Measurements from ENCODE around the gene AMZ1. TPM values are rescaled to one million over a fixed set of nuclear protein-coding genes. Genes with fewer than 3 reads are reported as not detected.

The AMZ1 gene
- total and polyA plus RNA-seq, 4 donors, result 0.83 to 4.8 (median 3.2) TPM

GRCh38 chr7:2700141-2700850, 12.3 kb downstream of the AMZ1 start:
- Histone ChIP-seq H3K27ac (ENCODE audit: low read depth, low read length) (no peak overlapping the region), H3K4me1 (ENCODE audit: control insufficient read depth, insufficient read depth, low read length) (peaks cover 26% of the 10 kb centered on the region), H3K4me3 (ENCODE audit: low read depth, low read length) (no peak overlapping the region), H3K9me3 (ENCODE audit: control insufficient read depth, insufficient read depth, low read length) (no peaks in the 10 kb centered on the region), H3K36me3 (ENCODE audit: control insufficient read depth, insufficient read depth, low read length) (peaks cover 21% of the 10 kb centered on the region), H3K27me3 (ENCODE audit: control insufficient read depth, insufficient read depth, low read length) (no peaks in the 10 kb centered on the region)
- no peak for DNase-seq (ENCODE audit: low read depth in 4 of 6, low spot score in 6 of 6)
- WGBS (ENCODE audit: insufficient coverage), result 90% methylated on average over 38 of the region's 40 CpGs

- Histone ChIP-seq H3K4me3 (ENCODE audit: low read depth, low read length) (no peak overlapping the region), H3K36me3 (ENCODE audit: control insufficient read depth, insufficient read depth, low read length) (peaks cover 27% of the 10 kb centered on the region), H3K9me3 (ENCODE audit: control insufficient read depth, insufficient read depth, low read length) (no peaks in the 10 kb centered on the region), H3K27ac (ENCODE audit: low read depth, low read length) (no peak overlapping the region), H3K4me1 (ENCODE audit: control insufficient read depth, insufficient read depth, low read length) (peaks cover 26% of the 10 kb centered on the region), H3K27me3 (ENCODE audit: control insufficient read depth, insufficient read depth, low read length) (no peaks in the 10 kb centered on the region)
- 78% methylated on average over 17 of the region's 17 CpGs for WGBS (ENCODE audit: insufficient coverage)
- no peak for DNase-seq (ENCODE audit: low read depth in 4 of 6, low spot score in 6 of 6)
Observed at GRCh38 chr7:2701424-2701823, 13.4 kb downstream of the AMZ1 start.

- H3K4me1 ChIP-seq (ENCODE audit: control insufficient read depth, insufficient read depth, low read length), result peaks cover 26% of the 10 kb centered on the region
- no peak for DNase-seq (ENCODE audit: low read depth in 4 of 6, low spot score in 6 of 6)
- H3K4me3 ChIP-seq (ENCODE audit: low read depth, low read length), result no peak overlapping the region
- H3K27me3 ChIP-seq (ENCODE audit: control insufficient read depth, insufficient read depth, low read length), result no peaks in the 10 kb centered on the region
- WGBS (ENCODE audit: insufficient coverage), result 57% methylated on average over 12 of the region's 12 CpGs
- H3K9me3 ChIP-seq (ENCODE audit: control insufficient read depth, insufficient read depth, low read length), result no peaks in the 10 kb centered on the region
- H3K36me3 ChIP-seq (ENCODE audit: control insufficient read depth, insufficient read depth, low read length), result peaks cover 28% of the 10 kb centered on the region
- H3K27ac ChIP-seq (ENCODE audit: low read depth, low read length), result no peak overlapping the region
Observed at GRCh38 chr7:2701832-2702593, 14.0 kb downstream of the AMZ1 start.

GRCh38 chr7:2702594-2702957, 14.6 kb downstream of the AMZ1 start:
- H3K27ac ChIP-seq (ENCODE audit: low read depth, low read length), result no peak overlapping the region
- H3K9me3 ChIP-seq (ENCODE audit: control insufficient read depth, insufficient read depth, low read length), result no peaks in the 10 kb centered on the region

GRCh38 chr7:2705371-2706096, 17.5 kb downstream of the AMZ1 start:
- 87% methylated on average over 12 of the region's 14 CpGs for WGBS (ENCODE audit: insufficient coverage)
- H3K27ac ChIP-seq (ENCODE audit: low read depth, low read length), result no peak overlapping the region

More at GRCh38 chr7:2702594-2702957, 14.6 kb downstream of the AMZ1 start:
- H3K4me1 ChIP-seq (ENCODE audit: control insufficient read depth, insufficient read depth, low read length), result peaks cover 26% of the 10 kb centered on the region
- no peak for DNase-seq (ENCODE audit: low read depth in 4 of 6, low spot score in 6 of 6)
- H3K36me3 ChIP-seq (ENCODE audit: control insufficient read depth, insufficient read depth, low read length), result peaks cover 28% of the 10 kb centered on the region
- 68% methylated on average over 18 of the region's 22 CpGs for WGBS (ENCODE audit: insufficient coverage)
- no peaks in the 10 kb centered on the region for H3K27me3 ChIP-seq (ENCODE audit: control insufficient read depth, insufficient read depth, low read length)
- no peak overlapping the region for H3K4me3 ChIP-seq (ENCODE audit: low read depth, low read length)

GRCh38 chr7:2706685-2707126, 18.7 kb downstream of the AMZ1 start:
- no peak for DNase-seq (ENCODE audit: low read depth in 4 of 6, low spot score in 6 of 6)
- 42% methylated on average over 2 of the region's 6 CpGs for WGBS (ENCODE audit: insufficient coverage)
- no peaks in the 10 kb centered on the region for H3K27me3 ChIP-seq (ENCODE audit: control insufficient read depth, insufficient read depth, low read length)
- H3K4me1 ChIP-seq (ENCODE audit: control insufficient read depth, insufficient read depth, low read length), result peaks cover 26% of the 10 kb centered on the region
- no peak overlapping the region for H3K4me3 ChIP-seq (ENCODE audit: low read depth, low read length)
- no peaks in the 10 kb centered on the region for H3K9me3 ChIP-seq (ENCODE audit: control insufficient read depth, insufficient read depth, low read length)
- peaks cover 48% of the 10 kb centered on the region for H3K36me3 ChIP-seq (ENCODE audit: control insufficient read depth, insufficient read depth, low read length)
- H3K27ac ChIP-seq (ENCODE audit: low read depth, low read length), result no peak overlapping the region

More at GRCh38 chr7:2705371-2706096, 17.5 kb downstream of the AMZ1 start:
- H3K36me3 ChIP-seq (ENCODE audit: control insufficient read depth, insufficient read depth, low read length), result peaks cover 46% of the 10 kb centered on the region
- DNase-seq (ENCODE audit: low read depth in 4 of 6, low spot score in 6 of 6), result no peak
- no peaks in the 10 kb centered on the region for H3K27me3 ChIP-seq (ENCODE audit: control insufficient read depth, insufficient read depth, low read length)
- no peak overlapping the region for H3K4me3 ChIP-seq (ENCODE audit: low read depth, low read length)
- H3K9me3 ChIP-seq (ENCODE audit: control insufficient read depth, insufficient read depth, low read length), result no peaks in the 10 kb centered on the region
- H3K4me1 ChIP-seq (ENCODE audit: control insufficient read depth, insufficient read depth, low read length), result peaks cover 29% of the 10 kb centered on the region

- Histone ChIP-seq H3K4me3 (ENCODE audit: low read depth, low read length) (no peak overlapping the region), H3K9me3 (ENCODE audit: control insufficient read depth, insufficient read depth, low read length) (no peaks in the 10 kb centered on the region), H3K36me3 (ENCODE audit: control insufficient read depth, insufficient read depth, low read length) (peaks cover 54% of the 10 kb centered on the region), H3K27me3 (ENCODE audit: control insufficient read depth, insufficient read depth, low read length) (no peaks in the 10 kb centered on the region), H3K4me1 (ENCODE audit: control insufficient read depth, insufficient read depth, low read length) (peaks cover 21% of the 10 kb centered on the region), H3K27ac (ENCODE audit: low read depth, low read length) (no peak overlapping the region)
- 90% methylated on average over 5 of the region's 8 CpGs for WGBS (ENCODE audit: insufficient coverage)
- no peak for DNase-seq (ENCODE audit: low read depth in 4 of 6, low spot score in 6 of 6)
Observed at GRCh38 chr7:2707481-2707880, 19.5 kb downstream of the AMZ1 start.

GRCh38 chr7:2708041-2708440, 20.0 kb downstream of the AMZ1 start:
- WGBS (ENCODE audit: insufficient coverage), result 93% methylated on average over 10 of the region's 10 CpGs
- DNase-seq (ENCODE audit: low read depth in 4 of 6, low spot score in 6 of 6), result no peak

GRCh38 chr7:2708547-2709310, 20.7 kb downstream of the AMZ1 start:
- 91% methylated on average over 20 of the region's 20 CpGs for WGBS (ENCODE audit: insufficient coverage)
- no peaks in the 10 kb centered on the region for H3K9me3 ChIP-seq (ENCODE audit: control insufficient read depth, insufficient read depth, low read length)
- no peak overlapping the region for H3K4me3 ChIP-seq (ENCODE audit: low read depth, low read length)
- no peak overlapping the region for H3K27ac ChIP-seq (ENCODE audit: low read depth, low read length)
- H3K27me3 ChIP-seq (ENCODE audit: control insufficient read depth, insufficient read depth, low read length), result no peaks in the 10 kb centered on the region
- peaks cover 28% of the 10 kb centered on the region for H3K4me1 ChIP-seq (ENCODE audit: control insufficient read depth, insufficient read depth, low read length)
- peaks cover 60% of the 10 kb centered on the region for H3K36me3 ChIP-seq (ENCODE audit: control insufficient read depth, insufficient read depth, low read length)
- DNase-seq (ENCODE audit: low read depth in 4 of 6, low spot score in 6 of 6), result no peak

More at GRCh38 chr7:2708041-2708440, 20.0 kb downstream of the AMZ1 start:
- H3K4me3 ChIP-seq (ENCODE audit: low read depth, low read length), result no peak overlapping the region
- peaks cover 22% of the 10 kb centered on the region for H3K4me1 ChIP-seq (ENCODE audit: control insufficient read depth, insufficient read depth, low read length)
- H3K27ac ChIP-seq (ENCODE audit: low read depth, low read length), result no peak overlapping the region
- peaks cover 54% of the 10 kb centered on the region for H3K36me3 ChIP-seq (ENCODE audit: control insufficient read depth, insufficient read depth, low read length)
- H3K27me3 ChIP-seq (ENCODE audit: control insufficient read depth, insufficient read depth, low read length), result no peaks in the 10 kb centered on the region
- H3K9me3 ChIP-seq (ENCODE audit: control insufficient read depth, insufficient read depth, low read length), result no peaks in the 10 kb centered on the region

Data from spinal cord (tissue), 10 donors.